ENCODE results near the gene SMTN. TPM values are rescaled to one million over a fixed set of nuclear protein-coding genes. Genes with fewer than 3 reads are reported as not detected.
A peak's percentile ranks its signal among the peaks of the same experiment; 100 is the strongest.
"Not testable (repeated sequence)": the region's sequence is repeated elsewhere in the genome, so short reads cannot be mapped to it uniquely, and the experiment has no call there.

SMTN gene
- total RNA-seq, 3 donors from 2014 or later: 13.9 to 54.1 (median 41.6) TPM

- no peak for TF ChIP-seq CTCF (IDR thresholded peaks at IDR 0.05)
- no peak for TF ChIP-seq POLR2AphosphoS5 (IDR thresholded peaks at IDR 0.05)
- TF ChIP-seq POLR2A (IDR thresholded peaks at IDR 0.05): no peak
- Histone ChIP-seq H3K4me1 (no peaks in the 10 kb centered on the region), H3K27me3 (no peaks in the 10 kb centered on the region), H3K27ac (no peak overlapping the region), H3K9me3 (no peaks in the 10 kb centered on the region), H3K4me3 (no peak overlapping the region), H3K36me3 (peaks cover 7% of the 10 kb centered on the region)
- intact Hi-C loops (cut with DNase I; ENCODE audit: low total_unique reads): no loop called here
- no peak for DNase-seq (ENCODE audit: low spot score in 2 of 2)
These were observed 15.7 kb downstream of the SMTN start for GRCh38 chr22:31096657-31097279.

GRCh38 chr22:31097539-31097938, 16.4 kb downstream of the SMTN start:
- intact Hi-C loops (cut with DNase I; ENCODE audit: low total_unique reads); H3K27me3 ChIP-seq; H3K9me3 ChIP-seq; H3K36me3 ChIP-seq; DNase-seq (ENCODE audit: low spot score in 2 of 2); H3K4me3 ChIP-seq; H3K4me1 ChIP-seq: not testable (repeated sequence)
- peak overlapping the region in 1 of 2 donors; percentile 32 for H3K27ac ChIP-seq

GRCh38 chr22:31097941-31098631, 17.0 kb downstream of the SMTN start:
- no peak for TF ChIP-seq CTCF (IDR thresholded peaks at IDR 0.05)
- no peak for TF ChIP-seq POLR2AphosphoS5 (IDR thresholded peaks at IDR 0.05)
- TF ChIP-seq POLR2A (IDR thresholded peaks at IDR 0.05): no peak
- no peak for DNase-seq (ENCODE audit: low spot score in 2 of 2)
- Histone ChIP-seq H3K4me3 (no peak overlapping the region), H3K9me3 (no peaks in the 10 kb centered on the region), H3K27ac (peak overlapping the region; percentile 36 to 78), H3K4me1 (peaks cover 0 to 4% of the 10 kb centered on the region in 2 donors), H3K36me3 (peaks cover 7% of the 10 kb centered on the region), H3K27me3 (no peaks in the 10 kb centered on the region)
- intact Hi-C loops (cut with DNase I; ENCODE audit: low total_unique reads): no loop called here

- H3K4me1 ChIP-seq: peaks cover 0 to 4% of the 10 kb centered on the region in 2 donors
- intact Hi-C loops (cut with DNase I; ENCODE audit: low total_unique reads): no loop called here
- no peak overlapping the region for H3K4me3 ChIP-seq
- H3K27me3 ChIP-seq: no peaks in the 10 kb centered on the region
- no peaks in the 10 kb centered on the region for H3K9me3 ChIP-seq
- TF ChIP-seq POLR2A (IDR thresholded peaks at IDR 0.05) (no peak), POLR2AphosphoS5 (IDR thresholded peaks at IDR 0.05) (no peak), CTCF (IDR thresholded peaks at IDR 0.05) (no peak)
- H3K36me3 ChIP-seq: peaks cover 7% of the 10 kb centered on the region
- H3K27ac ChIP-seq: peak overlapping the region; percentile 36 to 78
- no peak for DNase-seq (ENCODE audit: low spot score in 2 of 2)
These were observed 17.6 kb downstream of the SMTN start for GRCh38 chr22:31098632-31099110.

GRCh38 chr22:31099386-31099785, 18.3 kb downstream of the SMTN start:
- H3K4me3 ChIP-seq: no peak overlapping the region
- H3K27me3 ChIP-seq: no peaks in the 10 kb centered on the region
- no peak for DNase-seq (ENCODE audit: low spot score in 2 of 2)
- no peak for TF ChIP-seq CTCF (IDR thresholded peaks at IDR 0.05)
- TF ChIP-seq POLR2A (IDR thresholded peaks at IDR 0.05): no peak
- no peak for TF ChIP-seq POLR2AphosphoS5 (IDR thresholded peaks at IDR 0.05)
- peak overlapping the region; percentile 36 to 78 for H3K27ac ChIP-seq
- H3K4me1 ChIP-seq: peaks cover 0 to 4% of the 10 kb centered on the region in 2 donors
- no peaks in the 10 kb centered on the region for H3K9me3 ChIP-seq
- intact Hi-C loops (cut with DNase I; ENCODE audit: low total_unique reads): no loop called here
- peaks cover 7% of the 10 kb centered on the region for H3K36me3 ChIP-seq

Data from breast epithelium (tissue), 4 donors.